ENCODE results near the gene MZT2B.
"Not testable (repeated sequence)": the region's sequence is repeated elsewhere in the genome, so short reads cannot be mapped to it uniquely, and the experiment has no call there.

The MZT2B gene

GRCh38 chr2:130231656-130232055 is 49.6 kb downstream of the MZT2B start:
- H3K9ac ChIP-seq: no peak overlapping the region
- no peaks in the 10 kb centered on the region for H4K20me1 ChIP-seq (ENCODE audit: insufficient read depth)
- no peaks in the 10 kb centered on the region for H3K36me3 ChIP-seq (ENCODE audit: insufficient read depth)
- no peak overlapping the region for H2AFZ ChIP-seq (ENCODE audit: low read depth)
- no peaks in the 10 kb centered on the region for H3K27me3 ChIP-seq (ENCODE audit: insufficient read depth, low read depth)
- TF ChIP-seq CTCF (conservative IDR thresholded peaks at IDR 0.05; ENCODE audit: low read depth, low read length): no peak
- H3K79me2 ChIP-seq (ENCODE audit: insufficient read depth, low read depth): no peaks in the 10 kb centered on the region
- no peak overlapping the region for H3K27ac ChIP-seq
- no peaks in the 10 kb centered on the region for H3K4me1 ChIP-seq (ENCODE audit: low read depth, poor library complexity, severe bottlenecking)
- no peak overlapping the region for H3K4me3 ChIP-seq (IDR thresholded peaks at IDR 0.05; ENCODE audit: insufficient read depth, low read depth, low read length)
- H3K4me2 ChIP-seq: no peak overlapping the region

- H3K27ac ChIP-seq; H3K4me3 ChIP-seq (IDR thresholded peaks at IDR 0.05; ENCODE audit: insufficient read depth, low read depth, low read length); H3K4me2 ChIP-seq; H2AFZ ChIP-seq (ENCODE audit: low read depth); H4K20me1 ChIP-seq (ENCODE audit: insufficient read depth); H3K79me2 ChIP-seq (ENCODE audit: insufficient read depth, low read depth); H3K27me3 ChIP-seq (ENCODE audit: insufficient read depth, low read depth); H3K4me1 ChIP-seq (ENCODE audit: low read depth, poor library complexity, severe bottlenecking); H3K36me3 ChIP-seq (ENCODE audit: insufficient read depth); H3K9ac ChIP-seq: not testable (repeated sequence)
Observed at GRCh38 chr2:130233066-130233465, 51.0 kb downstream of the MZT2B start.

- H3K4me3 ChIP-seq (IDR thresholded peaks at IDR 0.05; ENCODE audit: insufficient read depth, low read depth, low read length); H3K79me2 ChIP-seq (ENCODE audit: insufficient read depth, low read depth); H3K27me3 ChIP-seq (ENCODE audit: insufficient read depth, low read depth); H3K36me3 ChIP-seq (ENCODE audit: insufficient read depth); H3K9ac ChIP-seq; H3K4me1 ChIP-seq (ENCODE audit: low read depth, poor library complexity, severe bottlenecking); H2AFZ ChIP-seq (ENCODE audit: low read depth); H3K4me2 ChIP-seq; H3K27ac ChIP-seq; H4K20me1 ChIP-seq (ENCODE audit: insufficient read depth): not testable (repeated sequence)
Observed at GRCh38 chr2:130239581-130239980, 57.5 kb downstream of the MZT2B start.

All from KMS-11 (cell line).